ENCODE data around the gene UTP20.

The UTP20 gene

DNA sequence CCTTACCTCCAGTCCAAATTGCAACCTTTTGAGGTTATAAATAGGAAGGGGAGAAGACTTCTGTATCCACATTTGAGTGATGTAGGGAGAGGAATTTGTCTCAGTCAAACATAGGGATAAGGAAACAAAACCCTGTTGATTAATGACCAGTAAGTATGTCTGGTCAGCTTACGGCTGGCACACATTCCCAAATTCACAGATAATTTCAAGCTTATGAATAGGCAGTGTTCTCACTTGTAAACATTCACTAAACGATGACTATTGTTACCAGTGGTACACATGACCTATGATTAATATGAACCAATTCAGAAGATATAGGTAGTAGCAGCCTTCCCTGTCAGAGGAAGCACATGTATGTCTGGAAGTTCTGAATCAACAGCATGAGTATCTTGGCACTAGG is 36.8 kb upstream of the UTP20 start:
- H3K4me3 ChIP-seq (replicated peaks; ENCODE audit: low read depth, low read length) = no peak overlapping the region
- DNase-seq (ENCODE audit: extremely low read depth, low read depth) = no peak
- TF ChIP-seq, protein P1, sequence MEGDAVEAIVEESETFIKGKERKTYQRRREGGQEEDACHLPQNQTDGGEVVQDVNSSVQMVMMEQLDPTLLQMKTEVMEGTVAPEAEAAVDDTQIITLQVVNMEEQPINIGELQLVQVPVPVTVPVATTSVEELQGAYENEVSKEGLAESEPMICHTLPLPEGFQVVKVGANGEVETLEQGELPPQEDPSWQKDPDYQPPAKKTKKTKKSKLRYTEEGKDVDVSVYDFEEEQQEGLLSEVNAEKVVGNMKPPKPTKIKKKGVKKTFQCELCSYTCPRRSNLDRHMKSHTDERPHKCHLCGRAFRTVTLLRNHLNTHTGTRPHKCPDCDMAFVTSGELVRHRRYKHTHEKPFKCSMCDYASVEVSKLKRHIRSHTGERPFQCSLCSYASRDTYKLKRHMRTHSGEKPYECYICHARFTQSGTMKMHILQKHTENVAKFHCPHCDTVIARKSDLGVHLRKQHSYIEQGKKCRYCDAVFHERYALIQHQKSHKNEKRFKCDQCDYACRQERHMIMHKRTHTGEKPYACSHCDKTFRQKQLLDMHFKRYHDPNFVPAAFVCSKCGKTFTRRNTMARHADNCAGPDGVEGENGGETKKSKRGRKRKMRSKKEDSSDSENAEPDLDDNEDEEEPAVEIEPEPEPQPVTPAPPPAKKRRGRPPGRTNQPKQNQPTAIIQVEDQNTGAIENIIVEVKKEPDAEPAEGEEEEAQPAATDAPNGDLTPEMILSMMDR (IDR thresholded peaks at IDR 0.05; ENCODE audit: low read depth, low read length, missing control alignments) = no peak

DNA sequence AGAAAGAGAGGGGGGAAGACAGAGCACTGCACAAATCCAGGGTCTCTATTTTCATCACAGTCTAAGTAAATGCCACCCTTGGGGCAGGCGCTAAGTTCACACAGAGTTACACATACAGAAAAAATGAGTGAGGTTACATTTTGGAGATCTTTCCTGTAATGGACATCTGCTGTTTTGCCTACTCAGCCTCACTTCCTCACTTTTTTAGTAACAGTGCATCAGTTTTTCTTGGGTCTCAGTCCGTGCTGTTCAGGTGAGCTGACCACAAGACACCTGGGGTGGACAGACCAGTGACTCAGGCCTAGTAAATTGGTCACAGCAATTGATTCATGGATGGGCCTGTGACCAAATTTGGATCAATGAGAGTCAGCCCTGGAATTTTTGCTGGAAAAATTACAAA is 36.3 kb upstream of the UTP20 start:
- no peak overlapping the region for H3K4me3 ChIP-seq (replicated peaks; ENCODE audit: low read depth, low read length)
- TF ChIP-seq, protein P1 (IDR thresholded peaks at IDR 0.05; ENCODE audit: low read depth, low read length, missing control alignments) = no peak
- DNase-seq (ENCODE audit: extremely low read depth, low read depth) = no peak

DNA sequence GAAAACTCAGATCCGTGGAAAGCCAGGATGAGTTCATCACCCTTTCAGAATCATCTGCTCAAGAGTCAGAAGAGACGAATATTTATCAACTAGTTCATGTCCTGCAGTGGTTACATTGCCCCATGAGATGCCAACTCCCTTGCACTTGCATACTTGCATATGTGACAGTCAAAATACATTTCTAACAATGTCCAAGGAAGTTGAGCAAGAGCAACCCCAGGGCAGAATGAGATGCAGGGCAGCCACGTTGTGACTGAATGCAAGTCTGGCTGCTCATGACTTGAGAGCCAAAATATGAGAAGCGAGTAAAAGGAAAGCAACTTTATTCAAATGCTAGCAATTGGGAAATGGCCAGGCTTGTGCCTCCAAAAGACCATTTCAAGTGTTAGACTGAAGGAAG is 23.6 kb upstream of the UTP20 start:
- TF ChIP-seq, protein P1 (IDR thresholded peaks at IDR 0.05; ENCODE audit: low read depth, low read length, missing control alignments) = no peak
- no peak overlapping the region for H3K4me3 ChIP-seq (replicated peaks; ENCODE audit: low read depth, low read length)
- DNase-seq (ENCODE audit: extremely low read depth, low read depth) = no peak

DNA sequence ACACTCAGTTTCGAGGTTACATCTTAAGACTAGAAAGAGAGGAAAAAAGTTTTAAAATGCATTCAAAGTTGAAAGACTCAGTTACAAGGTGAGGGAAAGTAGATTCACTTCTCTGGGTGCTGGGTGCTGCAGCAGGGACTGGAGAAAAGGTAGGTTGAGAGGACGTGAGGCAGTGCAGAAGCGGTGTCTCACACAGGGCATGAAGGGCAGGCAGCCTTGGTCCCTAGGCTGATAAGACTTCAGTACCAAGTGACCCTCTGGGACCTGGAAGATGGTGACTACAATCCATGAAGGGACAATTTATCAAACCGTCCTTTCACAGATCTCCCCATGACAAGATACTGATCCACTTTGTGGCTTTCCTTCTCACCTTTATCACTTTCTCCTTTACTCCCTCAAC is 22.5 kb upstream of the UTP20 start:
- no peak for DNase-seq (ENCODE audit: extremely low read depth, low read depth)
- H3K4me3 ChIP-seq (replicated peaks; ENCODE audit: low read depth, low read length) = no peak overlapping the region
- TF ChIP-seq, protein P1 (IDR thresholded peaks at IDR 0.05; ENCODE audit: low read depth, low read length, missing control alignments) = no peak

DNA sequence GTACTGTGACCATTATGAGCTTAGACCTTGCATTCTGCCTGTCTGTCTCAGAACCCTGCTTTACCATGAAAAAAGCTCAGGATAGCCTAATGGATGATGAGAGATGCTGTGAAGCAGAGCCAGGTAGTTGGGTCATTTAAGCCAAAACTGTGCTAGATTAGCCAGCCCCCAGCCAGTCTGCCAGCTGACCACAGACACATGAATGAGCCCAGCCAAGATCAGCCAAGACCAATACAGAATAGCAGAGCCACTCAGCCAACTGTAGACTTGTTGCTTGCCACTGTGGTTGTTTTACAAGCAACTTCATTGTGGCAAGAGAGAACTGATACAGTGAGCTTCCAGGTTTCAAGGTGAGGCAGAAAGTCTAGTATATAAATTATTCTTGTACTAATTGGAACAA is 12.8 kb upstream of the UTP20 start:
- no peak for DNase-seq (ENCODE audit: extremely low read depth, low read depth)
- TF ChIP-seq, protein P1 (IDR thresholded peaks at IDR 0.05; ENCODE audit: low read depth, low read length, missing control alignments) = no peak
- H3K4me3 ChIP-seq (replicated peaks; ENCODE audit: low read depth, low read length) = no peak overlapping the region

DNA sequence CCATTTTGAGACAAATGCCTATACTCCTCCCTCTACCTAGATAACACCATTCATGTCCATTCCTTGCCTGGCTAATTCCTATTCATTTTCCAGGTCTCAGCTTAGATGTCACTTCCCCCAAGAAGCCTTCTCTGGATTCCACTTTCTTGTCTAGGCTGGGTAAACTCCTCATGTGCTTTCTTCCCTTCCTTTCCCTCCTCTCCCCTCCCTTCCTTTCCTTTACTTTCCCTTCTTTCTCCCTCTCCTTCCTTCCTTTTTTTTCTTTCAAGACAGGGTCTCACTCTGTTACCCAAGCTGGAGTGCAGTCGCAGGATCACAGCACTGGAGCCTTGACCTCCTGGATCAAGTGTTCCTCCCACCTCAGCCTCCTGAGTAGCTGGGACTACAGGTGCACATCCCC is 3.5 kb upstream of the UTP20 start:
- no peak for DNase-seq (ENCODE audit: extremely low read depth, low read depth)
- TF ChIP-seq, protein P1 (IDR thresholded peaks at IDR 0.05; ENCODE audit: low read depth, low read length, missing control alignments) = no peak
- no peak overlapping the region for H3K4me3 ChIP-seq (replicated peaks; ENCODE audit: low read depth, low read length)

DNA sequence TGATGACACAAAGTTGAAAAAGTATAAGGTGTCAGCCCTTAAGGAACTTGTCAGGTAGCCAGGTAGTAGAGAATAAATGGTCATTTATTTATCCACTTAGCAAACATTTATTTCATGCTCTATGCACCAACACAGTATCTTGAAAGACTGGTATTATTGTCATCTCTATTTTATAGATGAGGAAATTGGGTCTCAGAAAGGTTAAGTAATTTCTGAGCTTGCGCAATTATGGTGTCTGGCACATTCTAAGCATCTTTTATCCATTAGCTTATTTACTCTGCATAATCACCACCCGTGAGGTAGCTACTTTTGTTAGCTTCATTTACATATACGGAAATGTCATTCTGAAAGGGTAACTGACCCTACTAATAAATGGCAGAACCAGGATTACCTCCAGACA is 2.5 kb upstream of the UTP20 start:
- no peak for DNase-seq (ENCODE audit: extremely low read depth, low read depth)
- TF ChIP-seq, protein P1 (IDR thresholded peaks at IDR 0.05; ENCODE audit: low read depth, low read length, missing control alignments) = no peak

More for the DNA sequence above, 2.5 kb upstream of the UTP20 start:
- H3K4me3 ChIP-seq (replicated peaks; ENCODE audit: low read depth, low read length) = no peak overlapping the region

Data from HFF-Myc (cell line).